H1 (cell line): Measurements from ENCODE around the gene WNT9B. TPM values are rescaled to one million over a fixed set of nuclear protein-coding genes. Genes with fewer than 3 reads are reported as not detected.

Experiments used
- CTCF ChIA-PET: fragments of 300-600 bp; sonication (Branson Sonifier 250); formaldehyde crosslinking; loops from one replicate; lab custom pipeline; 2021; ENCODE audit not compliant: partially characterized antibody; lab: Charles Lee
- POLR2A ChIA-PET: fragments of 300-600 bp; sonication (Branson Sonifier 250); formaldehyde crosslinking; loops from one replicate; lab custom pipeline; 2021; ENCODE audit warnings: inconsistent platforms; ENCODE audit not compliant: partially characterized antibody; lab: Charles Lee
- DNase-seq, 2 experiments: peaks; one replicate each; pipeline versions ENCODE4 v3.0.0 to v3.0.0-alpha.2; 2010 to 2022; ENCODE audit warnings: low spot score in 2 of 2, low read depth in 1 of 2, mixed read lengths in 1 of 2
- FAIRE-seq: peaks from 2 replicates; lab custom pipeline; 2011; peaks lifted over from hg19 to GRCh38; lab: Jason Lieb, UNC
- H2AFZ ChIP-seq: 2 replicates; pipeline ENCODE4 v1.8.1; 2012; ENCODE audit warnings: low read length, inconsistent platforms
- H2AK5ac ChIP-seq: 2 replicates; pipeline ENCODE4 v1.6.1; 2013; ENCODE audit warnings: low read depth, low read length
- H2BK120ac ChIP-seq: replicated peaks from 2 replicates; pipeline ENCODE3; 2013; ENCODE audit warnings: low read depth, low read length, inconsistent platforms
- H2BK12ac ChIP-seq: 2 replicates; pipeline ENCODE4 v1.6.1; 2013; ENCODE audit warnings: low read depth, low read length
- H2BK15ac ChIP-seq: 2 replicates; pipeline ENCODE4 v1.6.1; 2013; ENCODE audit warnings: low read length
- H2BK20ac ChIP-seq: 2 replicates; pipeline ENCODE4 v1.6.1; 2013; ENCODE audit warnings: low read length
- H2BK5ac ChIP-seq: 2 replicates; pipeline ENCODE4 v1.6.1; 2013; ENCODE audit warnings: low read depth, low read length
- H3K14ac ChIP-seq: 2 replicates; pipeline ENCODE4 v1.6.1; 2013; ENCODE audit warnings: inconsistent platforms; ENCODE audit not compliant: insufficient read length
- H3K18ac ChIP-seq: 2 replicates; pipeline ENCODE4 v1.6.1; 2013; ENCODE audit warnings: low read length; ENCODE audit errors: extremely low read depth
- H3K23ac ChIP-seq: 2 replicates; pipeline ENCODE4 v1.6.1; 2013; ENCODE audit warnings: inconsistent platforms; ENCODE audit not compliant: insufficient read length
- H3K23me2 ChIP-seq: 2 replicates; pipeline ENCODE4 v1.6.1; 2013; ENCODE audit warnings: low read depth, low read length
- H3K27ac ChIP-seq: 2 replicates; pipeline ENCODE4 v1.6.1; 2011; ENCODE audit warnings: low read depth, low read length, inconsistent platforms
- H3K27me3 ChIP-seq, 4 experiments: replicated peaks in 1 of 4; 1 replicate in 1 of 4; 2 replicates in 3 of 4; pipeline versions ENCODE4 v1.6.1 to v1.8.1; 2011 to 2013; ENCODE audit warnings: low read length in 3 of 4, mild to moderate bottlenecking in 3 of 4, inconsistent platforms in 2 of 4, mixed read lengths in 2 of 4, moderate library complexity in 1 of 4; ENCODE audit not compliant: control insufficient read depth in 3 of 4, insufficient read depth in 3 of 4; ENCODE audit errors: extremely low read depth in 1 of 4
- H3K36me3 ChIP-seq, 4 experiments: 2 replicates each; pipeline versions ENCODE4 v1.6.1 to v1.8.1; 2011 to 2013; ENCODE audit warnings: mild to moderate bottlenecking in 4 of 4, low read length in 3 of 4, moderate library complexity in 2 of 4, control low read depth in 1 of 4, inconsistent platforms in 1 of 4; ENCODE audit not compliant: insufficient read depth in 4 of 4, control insufficient read depth in 2 of 4
- H3K4ac ChIP-seq: replicated peaks from 2 replicates; pipeline ENCODE3; 2013; ENCODE audit warnings: low read length, low read depth, mixed read lengths, inconsistent platforms; ENCODE audit not compliant: insufficient read length
- H3K4me1 ChIP-seq, 4 experiments: replicated peaks in 1 of 4; 1 replicate in 1 of 4; 2 replicates in 3 of 4; pipeline versions ENCODE4 v1.6.1 to v1.8.1; 2011 to 2013; ENCODE audit warnings: low read length in 3 of 4, inconsistent platforms in 2 of 4, mixed read lengths in 1 of 4; ENCODE audit not compliant: insufficient read depth in 4 of 4, control insufficient read depth in 3 of 4
- H3K4me2 ChIP-seq, 2 experiments: 2 replicates each; pipeline versions ENCODE4 v1.6.1 to v1.8.1; 2011 to 2013; ENCODE audit warnings: low read depth in 2 of 2, low read length in 2 of 2, control low read depth in 1 of 2, inconsistent platforms in 1 of 2, mild to moderate bottlenecking in 1 of 2; ENCODE audit not compliant: insufficient read depth in 1 of 2
- H3K4me3 ChIP-seq, 4 experiments: fragments of 200-600, 300-600 bp in 1 of 4; sonication (generic), shearing (Covaris generic), sonication (Bioruptor Twin) in 1 of 4; 2 replicates each; pipeline versions ENCODE4 v1.5.1 to v1.8.1; 2011 to 2016; ENCODE audit warnings: low read length in 4 of 4, low read depth in 3 of 4, control low read depth in 2 of 4, inconsistent platforms in 2 of 4, mild to moderate bottlenecking in 2 of 4, mixed read lengths in 1 of 4, moderate library complexity in 1 of 4; ENCODE audit not compliant: insufficient read depth in 2 of 4; ENCODE audit errors: extremely low read depth in 1 of 4
- H3K56ac ChIP-seq: replicated peaks from 2 replicates; pipeline ENCODE3; 2013; ENCODE audit warnings: low read depth, mild to moderate bottlenecking, mixed read lengths, low read length, inconsistent platforms; ENCODE audit not compliant: insufficient read length
- H3K79me1 ChIP-seq: 2 replicates; pipeline ENCODE4 v1.6.1; 2013; ENCODE audit warnings: low read depth, low read length, control low read depth
- H3K79me2 ChIP-seq, 2 experiments: 2 replicates each; pipeline versions ENCODE4 v1.6.1 to v1.8.1; 2012 to 2013; ENCODE audit warnings: low read length in 2 of 2, mild to moderate bottlenecking in 2 of 2, inconsistent platforms in 1 of 2; ENCODE audit not compliant: insufficient read depth in 2 of 2, control insufficient read depth in 1 of 2
- H3K9ac ChIP-seq, 4 experiments: replicated peaks in 1 of 4; 1 replicate in 1 of 4; 2 replicates in 3 of 4; pipeline versions ENCODE4 v1.6.1 to v1.8.1; 2011 to 2013; ENCODE audit warnings: low read depth in 3 of 4, low read length in 3 of 4, control low read depth in 2 of 4, mild to moderate bottlenecking in 2 of 4, moderate library complexity in 2 of 4, inconsistent platforms in 1 of 4; ENCODE audit errors: extremely low read depth in 1 of 4
- H3K9me3 ChIP-seq, 2 experiments: 2 replicates each; pipeline versions ENCODE4 v1.6.1 to v1.8.1; 2012 to 2013; ENCODE audit warnings: mild to moderate bottlenecking in 2 of 2, moderate library complexity in 2 of 2, control low read depth in 1 of 2, inconsistent platforms in 1 of 2, low read depth in 1 of 2, low read length in 1 of 2, mixed read lengths in 1 of 2; ENCODE audit not compliant: insufficient read depth in 2 of 2
- H4K20me1 ChIP-seq, 2 experiments: replicated peaks in 1 of 2; 2 replicates each; pipeline versions ENCODE3 to v1.8.1; 2011 to 2013; ENCODE audit warnings: inconsistent platforms in 2 of 2, low read length in 2 of 2, mild to moderate bottlenecking in 1 of 2; ENCODE audit not compliant: insufficient read depth in 2 of 2, control insufficient read depth in 1 of 2
- H4K5ac ChIP-seq: 2 replicates; pipeline ENCODE4 v1.6.1; 2013; ENCODE audit warnings: low read length, low read depth, mixed read lengths, inconsistent platforms; ENCODE audit not compliant: insufficient read length
- H4K8ac ChIP-seq: 2 replicates; pipeline ENCODE4 v1.8.0; 2013; ENCODE audit warnings: mild to moderate bottlenecking, moderate library complexity, low read length, inconsistent platforms; ENCODE audit not compliant: insufficient read depth; ENCODE audit errors: extremely low read depth
- H4K91ac ChIP-seq: replicated peaks from 2 replicates; pipeline ENCODE3; 2013; ENCODE audit warnings: low read length, mixed read lengths, inconsistent platforms; ENCODE audit not compliant: insufficient read length
- BACH1 ChIP-seq: IDR thresholded peaks from 2 replicates; pipeline ENCODE4 v1.6.1; 2012; ENCODE audit warnings: low read length, improper control_type of control experiment
- EZH2 ChIP-seq: fragments of 200-600 bp; sonication (generic); IDR thresholded peaks from 2 replicates; pipeline ENCODE4 v1.7.1; 2012; ENCODE audit warnings: low read depth, mild to moderate bottlenecking, moderate library complexity, low read length, inconsistent platforms; ENCODE audit not compliant: severe bottlenecking
- FOSL1 ChIP-seq: IDR thresholded peaks from 2 replicates; pipeline ENCODE4 v1.6.1; 2011; ENCODE audit warnings: mild to moderate bottlenecking, low read depth, low read length, moderate library complexity; ENCODE audit not compliant: insufficient read depth
- JUN ChIP-seq: IDR thresholded peaks from 2 replicates; pipeline ENCODE4 v1.6.1; 2011; ENCODE audit warnings: low read depth, mild to moderate bottlenecking, improper control_type of control experiment, low read length
- MAX ChIP-seq: IDR thresholded peaks from 2 replicates; pipeline ENCODE4 v1.6.1; 2012; ENCODE audit warnings: inconsistent platforms
- POLR2AphosphoS5 ChIP-seq: IDR thresholded peaks from 2 replicates; pipeline ENCODE4 v1.6.1; 2011; ENCODE audit warnings: low read depth, low read length
- SIX5 ChIP-seq: IDR thresholded peaks from 2 replicates; pipeline ENCODE4 v1.6.1; 2011; ENCODE audit warnings: mild to moderate bottlenecking, low read depth, low read length
- TBP ChIP-seq: IDR thresholded peaks from 2 replicates; pipeline ENCODE4 v1.6.1; 2011; ENCODE audit warnings: low read depth, low read length, improper control_type of control experiment
- WGBS, 2 experiments: shearing (Covaris generic) in 1 of 2; methylation state at CpG; one replicate each; pipeline versions ENCODE4 v1.1.6 to v1.1.7; 2013 to 2015; ENCODE audit warnings: low lambda C conversion rate in 2 of 2, mixed read lengths in 2 of 2, inconsistent platforms in 1 of 2, low coverage in 1 of 2, missing lambda C conversion rate in 1 of 2; ENCODE audit not compliant: insufficient replicate concordance in 2 of 2, insufficient coverage in 1 of 2, insufficient read length in 1 of 2; ENCODE audit errors: extremely low coverage in 1 of 2, missing lambda C conversion rate in 1 of 2; 5-methylcytosine and 5-hydroxymethylcytosine counted together
- polyA plus RNA-seq, 7 experiments: library from polyadenylated mRNA; depleted of rRNA in 3 of 7; stranded (reverse) in 5 of 7; unstranded in 2 of 7; fragments of >200 nt in 5 of 7; fragments of 200-250 nt in 2 of 7; gene quantifications; 1 replicate in 5 of 7; 2 replicates in 1 of 7; 4 replicates in 1 of 7; pipeline versions ENCODE4 v1.2.1 to v1.2.3, GENCODE V29; 2011 to 2013; ENCODE audit warnings: missing spikeins in 2 of 7, mixed read lengths in 2 of 7
- total RNA-seq: library from RNA; stranded (reverse); fragmentation: NEBNext Ultra II Directional; extraction: Animal tissue kit (Norgen Biotek cat#: 25700); gene quantifications from 2 replicates; pipeline ENCODE4 v1.2.1, GENCODE V29; 2021
- TF ChIP-seq, protein P1 (sequence below): IDR thresholded peaks from 2 replicates; pipeline ENCODE4 v1.6.1; 2011; ENCODE audit warnings: low read depth, mild to moderate bottlenecking, low read length; ENCODE audit not compliant: insufficient read depth
- TF ChIP-seq, protein P2 (sequence below): IDR thresholded peaks from 2 replicates; pipeline ENCODE4 v1.6.1; 2012; ENCODE audit warnings: low read length, inconsistent platforms

WNT9B gene
- total and polyA plus RNA-seq, 2 of the 8 experiments (the other 6 are each of a cell fraction or from before 2014, with no cell fraction given): 0.21 TPM; not detected in 1

GRCh38 chr17:46925185-46925868 lies 73.9 kb downstream of the WNT9B start:
- no peak overlapping the region for H3K4me2 ChIP-seq
- no peak overlapping the region for H4K8ac ChIP-seq
- no peak overlapping the region for H3K4me3 ChIP-seq
- H4K5ac ChIP-seq: no peak overlapping the region
- H4K91ac ChIP-seq: no peak overlapping the region
- H2BK20ac ChIP-seq: no peak overlapping the region
- FAIRE-seq (no peak), DNase-seq (no peak)
- H3K23me2 ChIP-seq: peaks cover 2% of the 10 kb centered on the region; the same call in 1 of the 2 replicates
- H2BK12ac ChIP-seq: no peak overlapping the region
- no peak overlapping the region for H2BK5ac ChIP-seq
- H3K56ac ChIP-seq: no peak overlapping the region
- H4K20me1 ChIP-seq: peaks cover 6 to 11% of the 10 kb centered on the region in 2 experiments
- POLR2A ChIA-PET: interaction anchor here (0.8 kb wide), 1 partner anchor 13 kb away, joined by 3 read pairs; no protein-coding TSS in a partner anchor
- 79% methylated on average over 5 of the region's 5 CpGs; no CpG with 5 or more reads in 1 of the 2 experiments for WGBS, 2 experiments
- no peak overlapping the region for H3K14ac ChIP-seq
- H2AK5ac ChIP-seq: no peak overlapping the region
- peaks cover 10 to 65% of the 10 kb centered on the region in 2 experiments for H3K79me2 ChIP-seq
- peaks cover 0 to 2% (median 0%) of the 10 kb centered on the region in 4 experiments; a peak in 2 of 7 replicates for H3K4me1 ChIP-seq
- no peak overlapping the region for H2AFZ ChIP-seq
- no peak overlapping the region for H2BK120ac ChIP-seq
- H2BK15ac ChIP-seq: no peak overlapping the region
- H3K18ac ChIP-seq: no peak overlapping the region
- H3K79me1 ChIP-seq: peaks cover 17% of the 10 kb centered on the region
- H3K9me3 ChIP-seq: no peaks in the 10 kb centered on the region
- no peak overlapping the region for H3K4ac ChIP-seq
- H3K9ac ChIP-seq: no peak overlapping the region
- CTCF ChIA-PET: interaction anchor here (0.8 to 1.9 kb wide), 4 partner anchors 13 to 83 kb away, joined by 3 to 5 read pairs (median 4); no protein-coding TSS in a partner anchor
- no peaks in the 10 kb centered on the region; a peak in 1 of 7 replicates for H3K27me3 ChIP-seq
- H3K27ac ChIP-seq: no peak overlapping the region
- H3K23ac ChIP-seq: no peak overlapping the region
- peaks cover 2 to 10% (median 4%) of the 10 kb centered on the region in 4 experiments; a peak in 5 of 8 replicates for H3K36me3 ChIP-seq
- TF ChIP-seq FOSL1: no peak
- TF ChIP-seq BACH1: no peak
- TF ChIP-seq SIX5: no peak
- TF ChIP-seq, protein P1, sequence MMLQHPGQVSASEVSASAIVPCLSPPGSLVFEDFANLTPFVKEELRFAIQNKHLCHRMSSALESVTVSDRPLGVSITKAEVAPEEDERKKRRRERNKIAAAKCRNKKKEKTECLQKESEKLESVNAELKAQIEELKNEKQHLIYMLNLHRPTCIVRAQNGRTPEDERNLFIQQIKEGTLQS: no peak
- no peak for TF ChIP-seq EZH2
- TF ChIP-seq MAX: no peak
- no peak for TF ChIP-seq JUN
- TF ChIP-seq, protein P2, sequence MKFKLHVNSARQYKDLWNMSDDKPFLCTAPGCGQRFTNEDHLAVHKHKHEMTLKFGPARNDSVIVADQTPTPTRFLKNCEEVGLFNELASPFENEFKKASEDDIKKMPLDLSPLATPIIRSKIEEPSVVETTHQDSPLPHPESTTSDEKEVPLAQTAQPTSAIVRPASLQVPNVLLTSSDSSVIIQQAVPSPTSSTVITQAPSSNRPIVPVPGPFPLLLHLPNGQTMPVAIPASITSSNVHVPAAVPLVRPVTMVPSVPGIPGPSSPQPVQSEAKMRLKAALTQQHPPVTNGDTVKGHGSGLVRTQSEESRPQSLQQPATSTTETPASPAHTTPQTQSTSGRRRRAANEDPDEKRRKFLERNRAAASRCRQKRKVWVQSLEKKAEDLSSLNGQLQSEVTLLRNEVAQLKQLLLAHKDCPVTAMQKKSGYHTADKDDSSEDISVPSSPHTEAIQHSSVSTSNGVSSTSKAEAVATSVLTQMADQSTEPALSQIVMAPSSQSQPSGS: no peak
- TF ChIP-seq POLR2AphosphoS5: no peak
- no peak for TF ChIP-seq TBP
